ENCODE measurements around the gene ELOVL5. TPM values are rescaled to one million over a fixed set of nuclear protein-coding genes. Genes with fewer than 3 reads are reported as not detected.
A peak's percentile ranks its signal among the peaks of the same experiment; 100 is the strongest.
"Not testable (repeated sequence)": the region's sequence is repeated elsewhere in the genome, so short reads cannot be mapped to it uniquely, and the experiment has no call there.

The ELOVL5 gene
- total and polyA plus RNA-seq, 10 donors = 48.8 to 113 (median 91.2) TPM

DNA sequence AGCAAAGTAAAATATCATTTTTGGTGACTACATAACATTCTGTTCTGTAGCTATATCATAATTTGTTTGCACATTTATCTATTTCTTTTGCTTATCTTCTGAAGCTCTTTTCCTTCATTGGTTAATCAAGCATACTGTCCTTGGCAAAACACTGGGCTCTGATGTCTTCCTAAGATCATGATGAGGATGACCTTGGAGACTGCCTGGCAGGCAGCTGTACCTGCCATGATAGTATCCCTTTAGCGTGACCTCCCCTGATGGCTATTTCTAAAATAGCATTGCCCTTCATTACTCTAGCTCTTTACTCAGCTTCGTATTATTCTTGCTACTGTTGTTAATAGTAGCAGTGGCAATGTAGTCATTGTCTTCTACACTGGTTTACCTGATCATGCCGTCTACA, 46.0 kb upstream of the ELOVL5 start:
- intact Hi-C loops (cut with DNase I; ENCODE audit: low total_unique reads) = no loop called here
- DNase-seq = no peak
- TF ChIP-seq POLR2A (IDR thresholded peaks at IDR 0.05) (no peak), CTCF (IDR thresholded peaks at IDR 0.05 in 8 of 11, conservative IDR thresholded peaks at IDR 0.05 in 3 of 11) (no peak), POLR2AphosphoS5 (IDR thresholded peaks at IDR 0.05) (no peak)
- Histone ChIP-seq H3K4me3 (no peak overlapping the region), H3K36me3 (no peaks in the 10 kb centered on the region), H3K9me3 (no peaks in the 10 kb centered on the region), H3K27ac (no peak overlapping the region), H3K4me1 (peaks cover 0 to 9% (median 2%) of the 10 kb centered on the region in 6 donors), H3K27me3 (replicated peaks in 1 of 7) (no peaks in the 10 kb centered on the region)
- WGBS, 5 donors = 83 to 88% (median 87%) methylated on average over 3 of the region's 3 CpGs

DNA sequence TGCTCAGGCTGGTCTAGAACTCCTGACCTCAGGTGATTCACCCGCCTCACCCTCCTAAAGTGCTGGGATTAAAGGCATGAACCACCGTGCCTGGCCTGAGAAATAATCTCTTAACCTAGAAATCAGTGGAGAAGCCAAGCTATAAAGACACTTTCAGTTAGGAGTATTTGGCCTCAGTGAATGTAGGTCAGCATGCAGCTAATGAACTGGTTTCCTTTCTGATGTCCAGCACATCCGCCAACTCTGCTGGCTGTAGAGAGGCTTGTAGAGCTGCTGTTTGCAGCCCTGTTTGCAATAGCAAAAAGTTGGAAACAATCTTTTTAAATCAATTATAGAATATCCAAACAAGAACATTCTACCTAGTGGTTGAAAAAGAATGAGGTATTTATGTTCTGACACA, 42.4 kb upstream of the ELOVL5 start:
- H3K27ac ChIP-seq = peak overlapping the region in 1 of 8 donors; percentile 32
- no peak for DNase-seq

DNA sequence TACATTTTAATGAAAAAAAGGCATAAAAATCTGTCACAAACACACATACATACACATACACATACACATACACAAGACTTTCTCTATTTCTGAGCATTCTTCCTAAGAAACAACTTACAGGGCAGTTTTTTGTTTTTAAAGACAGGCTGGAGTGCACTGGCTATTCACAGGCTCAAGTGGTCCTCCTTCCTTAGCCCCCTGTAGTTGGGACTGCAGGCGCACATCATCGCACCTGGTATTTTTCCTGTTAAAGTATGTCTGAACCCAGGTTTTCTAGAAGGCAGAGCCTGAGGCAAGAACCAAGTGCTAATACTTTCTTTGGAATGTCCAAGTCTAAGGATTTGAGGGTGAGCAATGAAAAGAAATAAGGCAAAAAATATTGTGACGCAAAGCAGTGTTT, 41.3 kb upstream of the ELOVL5 start:
- intact Hi-C loops (cut with DNase I; ENCODE audit: low total_unique reads) = no loop called here
- Histone ChIP-seq H3K4me1 (peaks cover 0 to 9% (median 2%) of the 10 kb centered on the region in 6 donors), H3K36me3 (no peaks in the 10 kb centered on the region), H3K27me3 (replicated peaks in 1 of 7) (no peaks in the 10 kb centered on the region), H3K27ac (no peak overlapping the region), H3K9me3 (no peaks in the 10 kb centered on the region), H3K4me3 (no peak overlapping the region)
- TF ChIP-seq POLR2A (IDR thresholded peaks at IDR 0.05) (no peak), POLR2AphosphoS5 (IDR thresholded peaks at IDR 0.05) (no peak), CTCF (IDR thresholded peaks at IDR 0.05 in 8 of 11, conservative IDR thresholded peaks at IDR 0.05 in 3 of 11) (no peak)
- no peak for DNase-seq
- 77 to 98% (median 88%) methylated on average over 3 of the region's 3 CpGs for WGBS, 5 donors

More for the DNA sequence above, 42.4 kb upstream of the ELOVL5 start:
- Histone ChIP-seq H3K9me3 (no peaks in the 10 kb centered on the region), H3K27me3 (replicated peaks in 1 of 7) (no peaks in the 10 kb centered on the region), H3K4me3 (no peak overlapping the region), H3K4me1 (peaks cover 0 to 9% (median 2%) of the 10 kb centered on the region in 6 donors), H3K36me3 (no peaks in the 10 kb centered on the region)
- 58 to 82% (median 76%) methylated on average over 3 of the region's 3 CpGs for WGBS, 5 donors
- TF ChIP-seq POLR2AphosphoS5 (IDR thresholded peaks at IDR 0.05) (no peak), CTCF (IDR thresholded peaks at IDR 0.05 in 8 of 11, conservative IDR thresholded peaks at IDR 0.05 in 3 of 11) (no peak), POLR2A (IDR thresholded peaks at IDR 0.05) (no peak)
- intact Hi-C loops (cut with DNase I; ENCODE audit: low total_unique reads) = no loop called here

GRCh38 chr6:53388615-53389014, 39.9 kb upstream of the ELOVL5 start:
- H3K4me3 ChIP-seq; DNase-seq; H3K27me3 ChIP-seq (replicated peaks in 1 of 7); H3K36me3 ChIP-seq; H3K4me1 ChIP-seq; H3K9me3 ChIP-seq; H3K27ac ChIP-seq; intact Hi-C loops (cut with DNase I; ENCODE audit: low total_unique reads): not testable (repeated sequence)
- WGBS, 5 donors = 80 to 97% (median 91%) methylated on average over 3 of the region's 3 CpGs

- Histone ChIP-seq H3K4me1 (no peaks in the 10 kb centered on the region), H3K27ac (no peak overlapping the region), H3K9me3 (no peaks in the 10 kb centered on the region), H3K4me3 (no peak overlapping the region), H3K36me3 (no peaks in the 10 kb centered on the region), H3K27me3 (replicated peaks in 1 of 7) (no peaks in the 10 kb centered on the region)
- intact Hi-C loops (cut with DNase I; ENCODE audit: low total_unique reads) = no loop called here
- WGBS, 5 donors = 81 to 94% (median 90%) methylated on average over 5 of the region's 5 CpGs
- no peak for DNase-seq
- TF ChIP-seq CTCF (IDR thresholded peaks at IDR 0.05 in 8 of 11, conservative IDR thresholded peaks at IDR 0.05 in 3 of 11) = no peak
- TF ChIP-seq POLR2A (IDR thresholded peaks at IDR 0.05) = no peak
- no peak for TF ChIP-seq POLR2AphosphoS5 (IDR thresholded peaks at IDR 0.05)
These were observed 33.7 kb upstream of the ELOVL5 start for GRCh38 chr6:53382421-53382820.

All from spleen (tissue), 11 donors.